ENCODE measurements around the gene HOXA10. TPM values are rescaled to one million over a fixed set of nuclear protein-coding genes. Genes with fewer than 3 reads are reported as not detected.

HOXA10 gene
- total RNA-seq, 1 donor from 2014 or later, result 19.7 TPM

- DNase-seq (ENCODE audit: low spot score), result peak; percentile 92
Observed at GRCh38 chr7:27147199-27148030, 26.7 kb downstream of the HOXA10 start, which contains the start of gene HOXA6. TSS of gene HOXA6 (minus strand) at chr7:27147774. CDS start at chr7:27147749, 25 bp downstream.

GRCh38 chr7:27146491-27147198 is 27.5 kb downstream of the HOXA10 start:
- no peak for DNase-seq (ENCODE audit: low spot score)

- DNase-seq (ENCODE audit: low spot score), result no peak
Observed at GRCh38 chr7:27145914-27146412, 28.2 kb downstream of the HOXA10 start.

DNA sequence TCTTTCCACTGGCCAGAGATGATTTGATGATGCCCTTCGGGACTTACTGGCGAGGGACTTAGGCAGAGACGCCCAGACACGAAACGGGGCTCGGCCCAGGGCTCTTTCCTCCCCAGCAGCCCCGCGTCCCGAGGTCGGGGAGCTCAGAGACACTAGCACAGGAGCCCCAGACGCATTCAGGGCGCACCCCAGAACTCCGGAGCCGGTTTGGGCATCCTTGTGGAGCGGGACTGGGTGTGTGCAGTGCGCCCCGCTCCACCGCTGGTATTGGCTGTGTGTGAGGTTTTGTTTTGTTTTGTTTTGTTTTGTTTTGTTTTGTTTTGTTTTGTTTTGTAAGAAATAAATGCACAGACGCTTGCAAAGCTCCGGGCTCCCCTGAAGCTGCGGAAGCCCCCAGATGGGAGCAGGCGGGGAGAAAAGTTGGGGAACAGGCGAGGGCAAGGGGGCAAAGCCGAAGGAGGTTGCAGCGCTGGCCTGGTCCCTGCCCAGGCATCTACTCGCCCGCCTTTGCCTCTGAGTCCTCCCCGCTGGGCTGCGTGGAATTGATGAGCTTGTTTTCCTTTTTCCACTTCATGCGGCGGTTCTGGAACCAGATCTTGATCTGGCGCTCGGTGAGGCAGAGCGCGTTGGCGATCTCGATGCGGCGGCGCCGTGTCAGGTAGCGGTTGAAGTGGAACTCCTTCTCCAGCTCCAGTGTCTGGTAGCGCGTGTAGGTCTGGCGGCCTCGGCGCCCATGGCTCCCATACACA is 28.8 kb downstream of the HOXA10 start:
- no peak for DNase-seq (ENCODE audit: low spot score)

DNA sequence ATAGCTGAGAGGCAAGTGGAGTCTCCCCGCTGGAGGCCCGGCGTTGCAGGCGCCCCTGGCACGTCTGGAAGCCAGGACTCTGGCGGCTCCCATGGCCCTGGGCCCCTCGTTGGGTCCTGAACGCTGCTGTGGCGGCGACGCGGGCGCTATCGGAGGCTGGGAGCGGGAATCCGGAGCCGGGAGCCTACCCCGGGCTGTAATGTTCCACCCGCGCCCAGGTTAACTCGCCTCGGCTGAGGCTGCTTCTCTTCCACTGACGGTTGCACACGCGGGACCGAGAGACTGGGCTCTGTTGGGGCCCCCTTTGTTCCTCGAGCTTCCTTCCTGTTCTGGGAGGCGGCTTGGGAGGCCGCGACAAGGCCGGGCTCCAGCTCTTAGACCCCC is 29.3 kb downstream of the HOXA10 start:
- no peak for DNase-seq (ENCODE audit: low spot score)

- DNase-seq (ENCODE audit: low spot score), result no peak
Observed at GRCh38 chr7:27143950-27144780, 30.0 kb downstream of the HOXA10 start.

DNA sequence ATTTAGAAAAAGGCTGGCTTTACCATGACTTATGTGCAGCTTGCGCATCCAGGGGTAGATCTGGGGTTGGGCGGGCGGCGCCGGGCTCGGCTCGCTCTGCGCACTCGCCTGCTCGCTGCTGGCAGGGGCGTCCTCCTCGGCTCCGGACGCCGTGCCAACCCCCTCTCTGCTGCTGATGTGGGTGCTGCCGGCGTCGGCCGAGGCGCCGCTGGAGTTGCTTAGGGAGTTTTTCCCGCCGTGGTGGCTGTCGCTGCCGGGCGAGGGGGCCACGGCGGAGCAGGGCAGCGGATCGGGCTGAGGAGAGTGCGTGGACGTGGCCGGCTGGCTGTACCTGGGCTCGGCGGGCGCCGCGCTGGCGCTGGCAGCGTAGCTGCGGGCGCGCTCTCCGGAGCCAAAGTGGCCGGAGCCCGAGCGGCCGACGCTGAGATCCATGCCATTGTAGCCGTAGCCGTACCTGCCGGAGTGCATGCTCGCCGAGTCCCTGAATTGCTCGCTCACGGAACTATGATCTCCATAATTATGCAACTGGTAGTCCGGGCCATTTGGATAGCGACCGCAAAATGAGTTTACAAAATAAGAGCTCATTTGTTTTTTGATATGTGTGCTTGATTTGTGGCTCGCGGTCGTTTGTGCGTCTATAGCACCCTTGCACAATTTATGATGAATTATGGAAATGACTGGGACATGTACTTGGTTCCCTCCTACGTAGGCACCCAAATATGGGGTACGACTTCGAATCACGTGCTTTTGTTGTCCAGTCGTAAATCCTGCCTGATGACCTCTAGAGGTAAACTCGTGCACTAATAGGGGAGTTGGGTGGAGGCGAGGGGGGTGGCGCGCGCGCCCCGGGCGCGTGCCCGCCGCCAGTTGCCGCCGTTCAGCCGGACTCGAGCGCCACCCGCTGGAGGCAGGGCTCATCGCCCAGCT is 30.8 kb downstream of the HOXA10 start, which contains the start of gene HOXA5:
Gene HOXA5, minus strand, starts transcription at position 659 of the 927 bp plus-strand sequence. Its CDS starts 74 bp downstream, at position 585.
- DNase-seq (ENCODE audit: low spot score), result no peak

- no peak for DNase-seq (ENCODE audit: low spot score)
Observed at GRCh38 chr7:27142580-27143022, 31.5 kb downstream of the HOXA10 start.

GRCh38 chr7:27141923-27142579 is 32.1 kb downstream of the HOXA10 start:
- no peak for DNase-seq (ENCODE audit: low spot score)

GRCh38 chr7:27141137-27141922 is 32.8 kb downstream of the HOXA10 start:
- no peak for DNase-seq (ENCODE audit: low spot score)

GRCh38 chr7:27140126-27140857 is 33.8 kb downstream of the HOXA10 start:
- DNase-seq (ENCODE audit: low spot score), result no peak

- DNase-seq (ENCODE audit: low spot score), result no peak
Observed at GRCh38 chr7:27139334-27140125, 34.6 kb downstream of the HOXA10 start.

DNA sequence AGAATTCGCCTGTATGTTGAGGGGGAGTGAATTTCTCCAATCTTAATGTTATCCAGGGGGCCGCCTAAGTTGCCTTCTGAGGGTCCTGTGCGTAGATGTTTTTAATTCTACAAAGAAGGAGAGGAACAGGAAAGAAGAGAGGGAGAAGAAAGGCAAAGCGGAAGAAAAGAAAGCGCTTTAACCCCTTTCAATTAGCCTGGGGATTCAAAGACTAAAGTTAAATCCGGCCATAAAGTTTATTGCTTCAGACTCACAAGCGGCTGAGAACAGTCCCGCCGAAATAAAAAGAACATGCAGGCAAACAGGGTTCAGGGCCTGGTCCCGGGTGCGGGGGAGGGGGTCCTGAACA is 35.2 kb downstream of the HOXA10 start:
- no peak for DNase-seq (ENCODE audit: low spot score)

DNA sequence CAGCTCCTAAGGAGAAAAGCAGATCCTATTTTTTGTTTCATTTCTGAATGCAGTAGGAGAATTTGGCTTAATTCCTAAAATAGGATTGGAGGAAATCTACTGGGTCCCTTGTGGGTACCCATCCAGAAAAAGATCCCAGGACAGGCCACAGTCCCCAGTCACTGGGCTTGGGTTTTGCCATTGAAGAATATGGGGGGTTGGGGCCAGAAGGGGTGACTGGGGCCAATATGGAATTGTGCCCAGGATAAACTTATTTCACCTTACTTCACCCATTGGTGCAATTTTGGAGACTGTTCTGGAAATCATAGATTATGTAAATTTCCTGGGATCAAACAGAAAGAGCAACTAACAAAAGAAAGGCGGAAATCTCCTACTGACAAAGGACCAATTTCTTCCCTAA is 35.6 kb downstream of the HOXA10 start:
- no peak for DNase-seq (ENCODE audit: low spot score)

GRCh38 chr7:27137640-27138315 is 36.3 kb downstream of the HOXA10 start:
- no peak for DNase-seq (ENCODE audit: low spot score)

DNA sequence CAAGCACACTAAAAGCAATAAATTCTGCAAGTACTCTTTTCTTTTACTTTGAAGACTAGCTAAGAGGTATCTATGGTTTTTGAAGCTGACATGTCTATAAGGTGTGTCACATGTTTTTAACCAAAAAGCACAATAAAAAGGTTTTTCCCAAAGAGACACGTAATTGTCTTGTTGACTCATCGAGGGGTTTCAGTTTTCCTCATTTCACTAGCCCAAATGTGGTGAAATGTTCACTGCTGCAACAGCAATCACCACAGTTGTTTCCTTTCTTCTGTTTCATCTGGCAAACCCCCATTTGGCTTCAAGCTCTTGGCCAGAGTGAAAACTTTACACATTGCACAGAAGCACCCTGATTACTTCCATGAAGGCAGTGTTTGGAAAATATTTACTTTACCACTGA is 39.7 kb downstream of the HOXA10 start:
- DNase-seq (ENCODE audit: low spot score), result no peak

Data from mesenteric fat pad (tissue), 1 donor.